GM19468 (cell line): ENCODE measurements around the gene GANC.
"Not testable (repeated sequence)": the region's sequence is repeated elsewhere in the genome, so short reads cannot be mapped to it uniquely, and the experiment has no call there.

Source experiments
- ATAC-seq: cut with Tn5 transposase; IDR thresholded peaks from one replicate; pipeline ENCODE4 v1.9.1; 2021; ENCODE audit warnings: mild to moderate bottlenecking, moderate library complexity, moderate number of reproducible peaks; ENCODE audit not compliant: unreplicated experiment; ENCODE audit errors: extremely low read depth

The GANC gene

DNA sequence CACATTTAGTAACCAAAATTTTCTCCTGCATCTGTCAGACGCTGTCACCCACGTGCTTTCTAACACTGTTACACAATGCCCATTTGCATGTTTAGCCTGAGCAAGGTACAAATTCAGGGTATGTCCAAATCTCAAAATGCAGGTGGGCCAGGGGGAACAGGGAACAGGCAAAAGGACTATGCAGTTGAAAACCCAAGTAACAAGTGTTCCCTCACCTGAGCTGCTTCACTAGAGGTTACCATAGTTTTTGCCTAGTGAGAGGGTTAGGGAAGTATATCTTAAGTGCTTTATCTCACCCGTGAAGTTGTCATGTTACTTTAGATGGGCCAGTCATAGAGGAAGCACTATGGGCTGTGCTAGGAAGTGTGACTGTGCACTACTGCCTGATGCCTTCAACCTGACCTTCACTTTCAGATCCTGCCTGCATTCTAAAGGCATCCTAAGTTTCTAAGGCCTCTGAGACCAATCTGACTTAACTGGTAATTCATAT is 6.3 kb downstream of the GANC start:
- no peak for ATAC-seq

DNA sequence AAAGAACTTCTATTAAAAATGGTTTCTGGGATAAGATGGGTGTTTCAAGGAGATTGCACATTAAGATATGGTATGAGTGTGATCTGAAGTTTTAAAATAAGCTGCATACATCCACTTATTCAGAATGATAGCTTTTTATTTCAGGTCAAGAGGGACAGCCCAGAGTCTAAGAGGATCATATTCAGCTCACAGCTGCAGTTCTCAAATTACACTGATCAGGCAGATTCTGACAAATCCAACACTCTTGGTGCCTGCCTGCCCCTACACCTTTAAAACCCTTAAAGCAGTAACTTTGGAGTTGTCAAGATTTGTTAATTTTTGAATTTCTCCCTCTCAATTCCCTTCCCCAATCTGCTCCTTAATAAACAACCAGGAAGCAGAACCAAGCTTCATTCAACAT is 9.3 kb downstream of the GANC start:
- ATAC-seq, result no peak

DNA sequence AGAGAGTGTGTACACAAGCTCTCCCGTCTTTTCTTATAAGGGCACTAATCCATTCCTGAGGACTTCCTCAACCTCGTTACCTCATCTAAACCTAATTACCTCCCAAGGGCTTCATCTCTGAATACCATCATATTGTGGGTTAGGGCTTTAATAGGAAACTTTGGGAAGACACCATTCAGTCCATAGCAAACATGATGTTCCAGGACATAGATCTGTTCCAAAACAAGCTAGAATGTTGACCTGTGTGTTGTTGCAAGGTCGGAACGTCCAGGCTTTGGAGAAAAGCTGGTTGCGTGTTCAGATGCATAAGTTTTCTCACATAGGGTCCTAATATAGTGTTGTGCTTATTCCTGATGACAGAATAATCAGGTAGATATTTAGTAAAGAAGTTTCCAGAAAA is 9.9 kb downstream of the GANC start:
- ATAC-seq, result no peak

DNA sequence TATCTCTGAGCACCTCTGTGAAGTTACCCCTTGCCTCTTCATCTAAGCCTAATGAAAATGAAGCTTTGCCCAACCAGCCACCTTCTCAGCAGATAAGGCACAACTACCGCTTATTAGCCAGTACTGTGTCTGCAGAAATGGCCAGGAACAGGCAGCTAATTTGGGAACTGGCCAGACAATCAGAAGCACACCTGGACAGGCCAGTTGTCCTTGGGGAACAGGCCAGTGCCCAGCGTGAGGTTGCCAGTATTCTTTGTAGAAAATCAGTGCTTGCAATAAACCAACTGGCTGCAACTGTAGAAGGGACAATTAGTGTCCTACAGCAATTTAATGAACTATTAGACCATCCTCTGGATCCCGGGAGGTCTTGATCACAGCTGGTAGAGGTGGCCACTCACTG is 10.7 kb downstream of the GANC start:
- no peak for ATAC-seq

DNA sequence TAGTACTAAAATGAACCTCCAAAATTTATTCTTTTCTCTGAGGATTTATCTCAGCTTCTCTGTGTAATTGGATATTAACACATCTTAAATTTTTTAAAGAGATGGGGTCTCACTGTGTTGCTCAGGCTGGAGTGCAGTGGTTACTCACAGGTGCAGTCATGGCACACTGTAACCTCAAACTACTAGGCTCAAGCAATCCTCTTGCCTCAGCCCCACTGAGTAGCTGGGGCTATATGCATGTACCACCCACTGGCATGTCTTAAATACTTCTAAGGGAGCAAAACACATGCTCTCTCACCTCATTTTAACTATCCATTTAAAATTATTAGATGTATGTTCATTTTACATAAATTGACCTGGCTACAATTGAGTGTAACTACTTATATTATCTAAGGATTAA is 11.6 kb downstream of the GANC start:
- no peak for ATAC-seq

DNA sequence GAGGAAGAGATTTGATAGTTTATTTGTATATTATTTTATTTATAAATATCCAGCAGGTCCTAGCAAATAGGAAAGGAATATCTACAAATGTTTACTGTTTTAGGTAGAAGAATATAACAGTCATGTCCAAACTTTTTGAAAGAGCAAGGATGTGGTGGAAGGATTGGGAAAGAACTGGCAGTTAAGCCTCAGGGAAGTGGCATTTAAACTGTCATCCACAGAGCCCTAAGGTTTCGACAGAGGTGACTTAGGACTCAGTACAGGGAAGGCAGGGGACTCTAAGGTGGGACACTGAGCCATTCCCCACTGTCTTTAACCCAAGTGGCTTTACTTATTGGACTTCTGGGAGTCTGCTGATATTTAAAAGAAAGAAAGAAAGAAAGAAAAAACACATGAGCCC is 12.0 kb downstream of the GANC start:
- no peak for ATAC-seq

DNA sequence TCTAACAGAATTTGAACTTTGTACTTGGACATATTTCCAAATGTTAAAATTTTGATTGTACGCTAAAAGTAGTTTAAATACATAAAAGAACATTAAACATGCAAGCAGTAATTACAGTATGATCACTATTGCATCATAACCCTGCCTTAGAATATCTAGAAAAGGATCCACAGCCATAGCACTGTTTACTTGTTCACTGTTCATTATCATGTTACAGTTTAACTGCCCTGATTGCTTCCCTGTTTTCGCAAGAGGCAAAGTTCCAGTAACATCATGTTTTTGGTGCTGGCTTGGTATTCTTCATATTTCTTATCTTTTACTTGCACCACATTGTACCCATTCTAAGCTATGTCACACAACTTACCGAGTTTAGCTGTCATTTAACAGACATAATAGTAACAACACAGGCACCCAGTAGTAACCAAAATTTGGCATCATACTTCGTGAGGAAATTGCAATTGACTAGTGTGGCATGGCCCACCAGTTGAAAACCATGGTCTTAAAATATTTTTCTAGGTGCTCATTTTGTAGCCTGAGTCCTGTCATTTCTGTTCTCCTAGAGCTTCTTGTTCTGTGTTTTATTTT is 13.5 kb downstream of the GANC start:
- ATAC-seq, result no peak

DNA sequence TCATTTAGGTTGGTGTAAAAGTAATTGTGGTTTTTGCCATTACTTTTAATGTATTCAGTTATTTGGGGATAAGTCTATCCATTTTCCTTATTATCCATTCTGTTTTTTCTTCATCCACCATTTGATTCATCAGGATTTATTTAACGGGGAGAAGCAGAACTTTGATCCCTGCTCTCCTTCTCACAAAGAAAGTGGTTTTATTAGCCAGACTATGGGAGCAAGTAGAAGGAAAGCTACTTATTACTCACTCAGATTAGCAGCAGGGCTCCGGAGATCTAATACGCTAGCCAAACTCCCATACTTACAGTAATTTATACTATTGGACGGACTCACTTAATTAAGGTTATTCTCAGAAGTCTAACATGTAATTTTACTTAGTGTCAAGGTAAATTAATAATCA is 14.9 kb downstream of the GANC start:
- ATAC-seq, result no peak

DNA sequence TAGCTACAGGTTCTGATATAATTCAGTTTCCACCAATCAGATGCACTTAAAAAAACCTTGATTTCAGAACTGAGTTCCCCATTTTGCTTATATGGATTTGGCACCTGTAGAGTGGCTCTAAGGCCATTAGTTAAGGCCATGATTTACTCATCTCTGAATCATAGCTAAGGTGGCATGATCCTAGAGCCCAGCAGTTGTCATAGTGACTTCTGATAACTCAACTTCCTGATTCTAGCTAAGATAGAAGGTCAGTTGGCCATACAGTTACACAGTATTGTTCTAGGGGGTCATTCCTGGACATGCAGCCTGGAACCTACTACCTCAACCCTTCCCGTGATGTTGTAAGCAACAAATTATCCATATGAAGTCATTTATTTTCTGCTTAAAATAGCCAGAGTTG is 16.2 kb downstream of the GANC start:
- no peak for ATAC-seq

DNA sequence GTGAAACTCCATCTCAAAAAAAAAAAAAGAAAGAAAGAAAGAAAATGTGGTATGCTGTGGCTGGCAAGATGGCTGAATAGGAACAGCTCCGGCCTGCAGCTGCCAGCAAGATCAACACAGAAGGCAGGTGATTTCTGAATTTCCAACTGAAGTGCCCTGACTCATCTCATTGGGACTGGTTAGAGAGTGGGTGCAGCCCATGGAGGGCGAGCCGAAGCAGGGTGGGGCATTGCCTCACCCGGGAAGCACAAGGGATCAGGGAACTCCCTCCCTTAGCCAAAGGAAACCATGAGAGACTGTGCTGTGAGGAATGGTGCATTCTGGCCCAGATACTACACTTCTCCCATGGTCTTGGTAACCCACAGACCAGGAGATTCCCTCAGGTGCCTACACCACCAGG is 28.0 kb downstream of the GANC start:
- ATAC-seq, result not testable (repeated sequence)

DNA sequence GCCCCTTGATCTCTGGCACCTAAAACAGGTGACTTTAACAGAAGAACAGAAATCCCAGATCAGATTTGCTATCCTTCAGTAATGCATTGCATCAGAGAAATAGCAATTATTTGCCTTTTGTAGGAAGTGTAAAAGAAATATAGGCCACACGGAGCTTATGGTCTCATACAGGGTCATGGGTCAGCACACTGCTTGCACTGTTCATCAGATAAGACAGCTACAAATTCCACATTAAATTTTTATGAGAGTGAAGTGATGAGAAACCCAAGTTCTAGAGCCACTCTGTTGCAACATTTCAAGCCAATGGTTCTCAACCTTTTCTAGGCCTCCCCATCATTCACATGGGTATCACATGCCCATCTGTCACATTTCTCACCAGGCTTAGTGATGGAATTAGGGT is 33.7 kb downstream of the GANC start:
- ATAC-seq, result no peak

DNA sequence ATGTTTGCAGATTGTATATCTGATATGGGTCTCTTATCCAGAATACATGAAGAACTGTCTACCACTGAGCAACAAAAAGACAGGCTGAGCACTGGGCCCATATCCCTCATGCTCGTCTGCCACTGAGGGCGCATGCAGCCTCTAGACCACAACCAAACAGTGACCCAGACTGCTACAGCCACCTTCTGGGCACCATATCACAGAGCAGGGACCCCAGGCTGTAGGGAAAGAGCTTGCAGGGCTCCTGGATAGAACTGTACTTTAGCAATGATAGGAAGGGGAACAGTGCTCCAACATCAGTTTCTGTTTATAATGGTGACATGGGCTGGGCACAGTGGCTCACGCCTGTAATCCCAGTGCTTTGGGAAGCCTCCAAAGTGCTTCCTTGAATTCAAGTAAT is 40.5 kb downstream of the GANC start:
- no peak for ATAC-seq

DNA sequence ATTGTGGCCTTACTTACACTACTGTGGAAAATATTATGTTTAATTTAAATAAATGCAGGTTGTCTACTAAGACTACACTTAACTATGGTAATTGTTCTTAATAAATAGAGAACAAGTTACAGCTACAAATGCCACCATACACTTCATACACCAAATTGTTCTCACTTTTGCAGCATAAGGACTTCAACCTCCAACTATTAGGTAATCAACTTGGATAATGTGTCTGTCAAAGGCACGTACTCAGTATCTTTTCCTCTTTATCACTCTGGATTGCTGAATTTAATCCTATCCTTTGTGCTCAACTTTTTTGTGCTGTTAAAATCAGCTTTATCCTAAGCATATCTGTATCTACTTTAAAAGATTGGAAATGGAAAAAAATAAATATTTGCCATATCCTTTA is 41.8 kb downstream of the GANC start:
- ATAC-seq, result no peak

DNA sequence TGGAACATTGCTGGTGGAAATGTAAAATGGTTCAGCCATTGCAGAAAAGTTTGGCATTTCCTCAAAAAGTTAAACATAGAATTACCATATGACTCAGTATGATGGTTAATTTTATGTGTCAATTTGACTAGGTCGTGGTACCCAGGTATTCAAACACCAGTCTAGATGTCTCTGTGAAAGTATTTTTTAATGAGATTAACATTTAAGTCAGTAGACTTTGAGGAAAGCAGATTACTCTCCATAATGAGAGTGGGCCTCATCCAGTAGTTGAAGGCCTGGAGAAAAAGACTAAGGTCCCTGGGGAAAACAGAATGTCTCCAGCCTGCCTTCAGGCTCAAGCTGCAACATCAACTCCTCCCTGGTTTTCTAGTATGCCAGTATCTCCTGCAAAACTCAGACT is 42.5 kb downstream of the GANC start:
- ATAC-seq, result no peak

DNA sequence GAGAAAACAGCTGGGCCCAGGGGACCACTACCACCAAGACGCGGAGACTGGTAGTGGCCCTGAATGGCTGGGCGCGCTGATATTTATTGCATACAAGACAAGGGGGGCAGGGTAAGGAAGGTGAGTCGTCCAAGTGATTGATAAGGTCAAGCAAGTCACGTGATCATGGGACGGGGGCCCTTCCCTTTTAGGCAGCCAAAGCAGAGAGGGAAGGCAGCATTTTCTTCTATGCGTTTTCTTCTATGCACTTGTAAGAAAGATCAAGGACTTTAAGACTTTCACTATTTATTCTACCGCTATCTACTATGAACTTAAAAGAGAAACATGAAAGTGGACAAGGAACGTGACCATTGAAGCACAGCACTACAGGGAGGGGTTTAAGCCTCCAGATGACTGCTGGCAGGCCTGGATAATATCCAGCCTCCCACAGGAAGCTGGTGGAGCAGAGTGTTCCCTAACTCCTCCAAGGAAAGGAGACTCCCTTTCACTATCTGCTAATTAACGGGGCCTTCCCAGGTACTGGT is 43.3 kb downstream of the GANC start:
- ATAC-seq, result not testable (repeated sequence)

DNA sequence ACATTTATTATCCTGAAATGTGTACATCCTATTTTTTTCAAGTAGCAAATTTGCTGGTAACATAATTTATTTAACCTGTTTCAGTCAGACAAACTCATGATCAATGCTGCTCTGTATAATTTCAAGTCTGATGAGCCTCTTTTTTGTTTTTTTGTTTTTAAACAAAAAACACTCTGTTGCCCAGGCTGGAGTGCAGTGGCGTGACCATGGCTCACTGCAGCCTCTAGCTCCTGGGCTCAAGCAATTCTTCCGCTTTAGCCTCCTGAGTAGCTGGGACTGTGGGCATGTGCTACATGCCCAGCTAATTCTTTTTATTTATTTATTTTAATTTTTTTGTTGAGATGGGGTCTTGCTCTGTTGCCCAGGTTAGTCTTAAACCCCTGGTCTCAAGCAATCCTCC is 46.2 kb downstream of the GANC start:
- no peak for ATAC-seq

DNA sequence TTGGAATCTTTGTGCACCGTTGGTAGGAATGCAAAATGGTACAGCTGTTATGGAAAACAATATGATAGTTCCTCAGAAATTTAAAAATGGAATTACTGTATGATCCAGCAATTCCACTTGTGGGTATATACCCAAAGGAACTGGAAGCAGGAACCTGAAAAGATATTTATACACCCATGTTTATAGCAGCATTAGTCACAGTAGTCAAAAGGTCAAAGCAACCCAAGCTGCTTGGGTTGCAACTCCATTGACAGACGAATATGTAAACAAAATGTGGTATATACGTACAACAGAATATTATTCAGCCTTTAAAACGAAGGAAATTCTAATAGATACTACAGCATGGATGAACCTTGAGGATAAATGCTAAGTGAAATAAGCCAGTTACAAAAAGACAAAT is 51.3 kb downstream of the GANC start:
- no peak for ATAC-seq

DNA sequence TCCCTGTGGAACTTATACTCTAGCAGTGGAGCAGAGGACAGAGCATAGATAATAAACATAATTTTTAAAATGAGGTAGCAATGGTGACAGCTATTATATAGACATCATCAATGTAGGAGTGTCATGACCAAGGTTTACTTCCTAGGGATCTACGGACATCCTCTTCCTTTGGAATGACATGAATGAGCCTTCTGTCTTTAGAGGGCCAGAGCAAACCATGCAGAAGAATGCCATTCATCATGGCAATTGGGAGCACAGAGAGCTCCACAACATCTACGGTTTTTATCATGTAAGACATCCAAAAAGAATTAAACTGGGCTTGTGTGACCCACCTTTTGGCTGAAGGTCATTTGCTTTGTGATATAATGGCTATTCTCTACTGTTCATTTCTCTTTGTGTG is 56.2 kb downstream of the GANC start:
- no peak for ATAC-seq

DNA sequence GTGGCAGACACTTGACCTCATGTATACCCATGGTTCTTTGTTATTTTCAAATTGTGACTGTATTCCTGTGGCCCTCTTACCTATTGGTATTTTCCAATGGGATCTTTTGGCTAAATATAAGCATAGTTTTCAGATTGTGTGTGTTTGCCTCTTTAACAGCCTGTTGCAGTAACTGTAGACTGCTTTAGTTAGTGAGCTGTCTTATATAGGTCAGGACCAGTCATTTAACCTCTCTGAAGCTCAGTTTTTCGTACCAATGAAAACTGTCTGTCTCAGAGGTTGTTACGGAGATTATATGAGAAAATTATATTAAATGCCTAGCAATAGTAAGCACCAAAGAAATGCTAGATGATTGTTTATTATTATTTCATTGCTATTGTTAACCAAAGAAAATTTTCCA is 57.0 kb downstream of the GANC start:
- ATAC-seq, result no peak

DNA sequence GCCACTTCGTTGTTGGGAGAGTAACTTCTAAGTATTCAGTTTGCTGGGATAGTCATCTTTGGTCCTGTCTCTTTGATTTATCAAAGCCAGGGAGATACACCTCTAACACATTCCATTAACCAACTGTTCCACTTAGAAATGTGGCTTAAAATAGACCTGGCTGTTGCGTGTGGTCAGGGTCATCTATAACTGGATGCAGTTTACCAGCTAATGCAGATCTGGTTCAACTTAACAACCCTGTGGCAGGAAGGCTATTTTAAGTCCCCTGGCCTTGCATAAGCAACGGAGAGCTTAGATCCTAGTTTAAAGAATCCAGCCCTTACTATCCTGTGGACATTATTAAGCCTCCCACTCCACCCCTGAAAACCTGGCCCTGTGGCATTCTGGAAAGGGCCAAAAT is 58.2 kb downstream of the GANC start:
- ATAC-seq, result no peak

DNA sequence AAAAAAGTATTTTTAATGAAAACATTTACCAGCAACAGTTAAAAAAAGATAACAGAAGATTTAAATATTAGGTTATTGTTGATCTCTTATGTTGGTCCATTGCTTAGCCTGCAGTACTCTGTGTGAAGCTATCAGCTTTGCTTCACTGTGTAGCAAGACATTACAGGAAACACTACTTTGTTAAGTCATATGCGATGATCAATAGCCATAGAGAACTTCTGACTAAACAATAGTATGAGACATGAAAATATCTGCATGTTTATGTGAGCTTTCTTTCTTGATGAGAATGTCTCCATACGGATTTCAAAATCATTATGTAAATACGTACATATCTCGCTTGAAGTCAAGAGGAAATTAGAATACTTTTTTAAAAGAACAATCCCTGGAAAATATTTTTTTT is 59.3 kb downstream of the GANC start:
- no peak for ATAC-seq

DNA sequence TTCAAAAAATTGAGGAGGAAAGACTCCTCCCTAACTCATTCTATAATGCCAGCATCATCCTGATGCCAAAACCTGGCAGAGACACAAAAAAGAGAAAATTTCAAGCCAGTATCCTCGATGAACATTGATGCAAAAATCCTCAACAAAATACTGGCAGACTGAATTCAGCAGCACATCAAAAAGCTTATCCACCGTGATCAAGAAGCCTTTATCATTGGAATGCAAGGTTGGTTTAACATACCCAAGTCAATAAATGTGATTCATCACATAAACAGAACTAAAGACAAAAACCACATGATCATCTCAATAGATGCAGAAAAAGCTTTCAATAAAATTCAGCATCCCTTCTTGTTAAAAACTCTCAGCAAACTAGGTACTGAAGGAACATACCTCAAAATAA is 62.1 kb downstream of the GANC start:
- no peak for ATAC-seq

DNA sequence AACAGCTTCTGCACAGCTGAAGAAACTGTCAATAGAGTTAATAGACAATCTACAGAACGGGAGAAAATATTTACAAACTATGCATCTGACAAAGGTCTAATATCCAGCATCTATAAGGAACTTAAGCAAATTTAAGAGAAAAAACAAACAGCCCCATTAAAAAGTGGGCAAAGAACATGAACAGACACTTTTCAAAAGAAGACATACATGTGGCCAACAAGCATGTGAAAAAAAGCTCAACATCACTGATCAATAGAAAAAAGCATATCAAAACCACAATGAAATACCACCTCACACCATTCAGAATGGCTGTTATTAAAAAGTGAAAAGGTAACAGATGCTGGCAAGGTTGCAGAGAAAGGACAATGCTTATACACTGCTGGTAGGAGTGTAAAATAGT is 63.6 kb downstream of the GANC start:
- ATAC-seq, result not testable (repeated sequence)
